HCT116 (cell line): ENCODE data around the gene SVEP1. TPM values are rescaled to one million over a fixed set of nuclear protein-coding genes. Genes with fewer than 3 reads are reported as not detected.

Experiments
- ATAC-seq: fragments of 200-7000 bp; cut with Tn5 transposase; 2 replicates; pipeline ENCODE4 v1.9.1; 2020; ENCODE audit warnings: mild to moderate bottlenecking, moderate library complexity
- BruUV-seq: library from RNA; stranded (reverse); fragments of 400-500 nt; replicated peaks from 2 replicates; lab custom pipeline; 2021; lab: Mats Ljungman, UMichigan
- CTCF ChIA-PET: fragments of 300-600 bp; sonication (Branson Sonifier 250); formaldehyde crosslinking; loops from one replicate; lab custom pipeline; 2021; ENCODE audit warnings: antibody characterized with exemption; lab: Charles Lee
- POLR2A ChIA-PET: fragments of 300-600, 350-600 bp; sonication (Branson Sonifier 250); formaldehyde crosslinking; loops from one replicate; lab custom pipeline; 2021; ENCODE audit warnings: antibody characterized with exemption; lab: Charles Lee
- RAD21 ChIA-PET, 2 experiments: fragments of 300-600 bp; sonication (Branson Sonifier 250); formaldehyde crosslinking; loops; one replicate each; lab custom pipeline; 2023; ENCODE audit warnings: low total read pairs in 2 of 2; ENCODE audit not compliant: uncharacterized antibody in 2 of 2, unreplicated experiment in 2 of 2, low non-redundant PET in 1 of 2; lab: Charles Lee
- DNase-seq: peaks from one replicate; pipeline ENCODE4 v3.0.0-alpha.2; 2010; ENCODE audit warnings: low read depth, low spot score
- H2AFZ ChIP-seq: fragments of 200-600 bp; shearing (Covaris generic), sonication (generic); 2 replicates; pipeline ENCODE4 v1.6.1; 2017; ENCODE audit warnings: low read depth, mixed run types, mixed read lengths, antibody characterized with exemption, low read length; ENCODE audit not compliant: poor library complexity, severe bottlenecking
- H3K27ac ChIP-seq: 2 replicates; pipeline ENCODE4 v1.5.1; 2012; ENCODE audit warnings: low read depth, low read length
- H3K27me3 ChIP-seq: fragments of 200-600 bp; sonication (generic); 2 replicates; pipeline ENCODE4 v1.6.1; 2016; ENCODE audit warnings: mixed run types, low read length, mixed read lengths; ENCODE audit not compliant: insufficient read depth
- H3K36me3 ChIP-seq, 2 experiments: fragments of 200-500 bp in 1 of 2; fragments of 200-600 bp in 1 of 2; sonication (Bioruptor generic) in 1 of 2; sonication (generic) in 1 of 2; 2 replicates each; pipeline versions ENCODE4 v1.5.1 to v1.6.1; 2014 to 2016; ENCODE audit warnings: low read length in 2 of 2, inconsistent platforms in 1 of 2, mixed read lengths in 1 of 2, mixed run types in 1 of 2; ENCODE audit not compliant: insufficient read depth in 2 of 2, control insufficient read depth in 1 of 2
- H3K4me1 ChIP-seq, 2 experiments: fragments of 200-600 bp in 1 of 2; sonication (generic) in 1 of 2; 2 replicates each; pipeline versions ENCODE4 v1.5.1 to v1.6.1; 2012 to 2017; ENCODE audit warnings: low read length in 2 of 2, inconsistent platforms in 1 of 2, mild to moderate bottlenecking in 1 of 2, mixed read lengths in 1 of 2, mixed run types in 1 of 2, moderate library complexity in 1 of 2; ENCODE audit not compliant: insufficient read depth in 2 of 2, control insufficient read depth in 1 of 2
- H3K4me2 ChIP-seq: fragments of 200-600 bp; sonication (generic); 2 replicates; pipeline ENCODE4 v1.6.1; 2017; ENCODE audit warnings: mixed run types, low read length, mixed read lengths
- H3K4me3 ChIP-seq, 2 experiments: fragments of 200-600 bp in 1 of 2; sonication (generic) in 1 of 2; replicated peaks in 1 of 2; 2 replicates each; pipeline ENCODE4 v1.5.1; 2011 to 2016; ENCODE audit warnings: low read length in 2 of 2, control low read depth in 1 of 2, low read depth in 1 of 2, mild to moderate bottlenecking in 1 of 2, mixed read lengths in 1 of 2, mixed run types in 1 of 2
- H3K79me2 ChIP-seq: fragments of 200-600 bp; sonication (generic); 2 replicates; pipeline ENCODE4 v1.6.1; 2017; ENCODE audit warnings: mild to moderate bottlenecking, mixed run types, low read length, moderate library complexity, mixed read lengths; ENCODE audit not compliant: insufficient read depth
- H3K9ac ChIP-seq: fragments of 200-600 bp; sonication (generic); 2 replicates; pipeline ENCODE4 v1.6.1; 2016; ENCODE audit warnings: low read length, mixed read lengths
- H3K9me2 ChIP-seq: fragments of 200-600 bp; sonication (generic), shearing (Covaris generic); 2 replicates; pipeline ENCODE4 v1.6.1; 2017; ENCODE audit warnings: mixed run types, mild to moderate bottlenecking, moderate library complexity; ENCODE audit not compliant: insufficient read depth
- H3K9me3 ChIP-seq, 2 experiments: fragments of 200-500 bp in 1 of 2; fragments of 200-600 bp in 1 of 2; sonication (Bioruptor generic) in 1 of 2; sonication (generic) in 1 of 2; 2 replicates each; pipeline ENCODE4 v1.6.1; 2014 to 2017; ENCODE audit warnings: low read length in 2 of 2, mixed read lengths in 2 of 2, inconsistent platforms in 1 of 2, low read depth in 1 of 2, mild to moderate bottlenecking in 1 of 2, mixed run types in 1 of 2, moderate library complexity in 1 of 2; ENCODE audit not compliant: control insufficient read depth in 1 of 2, insufficient read depth in 1 of 2
- H4K20me1 ChIP-seq: fragments of 200-600 bp; sonication (generic), shearing (Covaris generic); 2 replicates; pipeline ENCODE4 v1.6.1; 2017; ENCODE audit warnings: mixed run types, mild to moderate bottlenecking, moderate library complexity; ENCODE audit not compliant: insufficient read depth
- ATF3 ChIP-seq: IDR thresholded peaks from 2 replicates; pipeline ENCODE4 v1.6.1; 2012
- CBX3 ChIP-seq: IDR thresholded peaks from 2 replicates; pipeline ENCODE4 v1.6.1; 2012; ENCODE audit warnings: low read depth
- EGR1 ChIP-seq: IDR thresholded peaks from 2 replicates; pipeline ENCODE4 v1.6.1; 2012; ENCODE audit warnings: low read depth
- ELF1 ChIP-seq: IDR thresholded peaks from 2 replicates; pipeline ENCODE4 v1.6.1; 2012; ENCODE audit warnings: low read depth, borderline replicate concordance
- EZH2 ChIP-seq: fragments of 200-600 bp; sonication (generic); IDR thresholded peaks from 2 replicates; pipeline ENCODE4 v1.6.1; 2017; ENCODE audit warnings: antibody characterized with exemption, mixed run types
- EZH2phosphoT487 ChIP-seq: fragments of 200-600 bp; IDR thresholded peaks from 2 replicates; pipeline ENCODE4 v1.6.1; 2018; ENCODE audit warnings: antibody characterized with exemption, borderline replicate concordance
- FOSL1 ChIP-seq: IDR thresholded peaks from 2 replicates; pipeline ENCODE4 v1.6.1; 2012; ENCODE audit warnings: low read depth
- JUND ChIP-seq: IDR thresholded peaks from 2 replicates; pipeline ENCODE4 v1.6.1; 2012
- MAX ChIP-seq: IDR thresholded peaks from 2 replicates; pipeline ENCODE4 v1.6.1; 2012
- POLR2A ChIP-seq: IDR thresholded peaks from 2 replicates; pipeline ENCODE4 v1.7.0; 2011; ENCODE audit warnings: borderline replicate concordance; ENCODE audit not compliant: insufficient read depth, insufficient read length; ENCODE audit errors: extremely low read depth
- RAD21 ChIP-seq: IDR thresholded peaks from 2 replicates; pipeline ENCODE4 v1.6.1; 2012; ENCODE audit warnings: low read depth, mild to moderate bottlenecking
- SP1 ChIP-seq: IDR thresholded peaks from 2 replicates; pipeline ENCODE4 v1.6.1; 2012; ENCODE audit warnings: low read depth
- SRF ChIP-seq: IDR thresholded peaks from 2 replicates; pipeline ENCODE4 v1.6.1; 2012; ENCODE audit warnings: low read depth
- YY1 ChIP-seq: IDR thresholded peaks from 2 replicates; pipeline ENCODE4 v1.6.1; 2011; ENCODE audit warnings: low read length, low read depth, moderate library complexity, mild to moderate bottlenecking; ENCODE audit not compliant: insufficient replicate concordance; ENCODE audit errors: extremely low read depth
- ZNF274 ChIP-seq: fragments of 200-500 bp; sonication (Bioruptor generic); IDR thresholded peaks from 2 replicates; pipeline ENCODE4 v1.6.1; 2014; ENCODE audit warnings: mild to moderate bottlenecking, low read depth, low read length, inconsistent platforms
- intact Hi-C: fragments of 100-400 bp; cut with micrococcal nuclease; formaldehyde crosslinking; loops from 2 replicates; pipeline ENCODE4 v1.10.0; 2022
- total RNA-seq: library from RNA; stranded (reverse); gene quantifications from one replicate; pipeline ENCODE4 v1.2.1, GENCODE V29; 2021; ENCODE audit not compliant: unreplicated experiment
- TF ChIP-seq, protein P1 (sequence below): IDR thresholded peaks from 2 replicates; pipeline ENCODE4 v1.6.1; 2012; ENCODE audit warnings: low read depth
- TF ChIP-seq, protein P2 (sequence below), 3 experiments: fragments of 200-600 bp in 1 of 3; sonication (generic) in 1 of 3; IDR thresholded peaks in 2 of 3; conservative IDR thresholded peaks in 1 of 3; 2 replicates each; pipeline ENCODE4 v1.5.1; 2012 to 2017; ENCODE audit warnings: low read depth in 2 of 3, low read length in 2 of 3, antibody characterized with exemption in 1 of 3, borderline replicate concordance in 1 of 3, control low read depth in 1 of 3, mild to moderate bottlenecking in 1 of 3, mixed read lengths in 1 of 3, mixed run types in 1 of 3, moderate library complexity in 1 of 3; ENCODE audit not compliant: insufficient read depth in 1 of 3
- TF ChIP-seq, protein P3 (sequence below): IDR thresholded peaks from 2 replicates; pipeline ENCODE4 v1.6.1; 2011; ENCODE audit warnings: mild to moderate bottlenecking, low read length, moderate library complexity; ENCODE audit not compliant: insufficient replicate concordance; ENCODE audit errors: extremely low read depth

Gene SVEP1
- total RNA-seq, 1 experiment from 2014 or later = 0.15 TPM

GRCh38 chr9:110332766-110333165, 246.8 kb downstream of the SVEP1 start:
- TF ChIP-seq ZNF274 (no peak), POLR2A (no peak), EZH2 (no peak), RAD21 (no peak), ATF3 (no peak), EGR1 (no peak), FOSL1 (no peak), YY1 (no peak), ELF1 (no peak), EZH2phosphoT487 (no peak), SRF (no peak), MAX (no peak), SP1 (no peak), JUND (no peak), CBX3 (no peak)
- TF ChIP-seq, protein P1, sequence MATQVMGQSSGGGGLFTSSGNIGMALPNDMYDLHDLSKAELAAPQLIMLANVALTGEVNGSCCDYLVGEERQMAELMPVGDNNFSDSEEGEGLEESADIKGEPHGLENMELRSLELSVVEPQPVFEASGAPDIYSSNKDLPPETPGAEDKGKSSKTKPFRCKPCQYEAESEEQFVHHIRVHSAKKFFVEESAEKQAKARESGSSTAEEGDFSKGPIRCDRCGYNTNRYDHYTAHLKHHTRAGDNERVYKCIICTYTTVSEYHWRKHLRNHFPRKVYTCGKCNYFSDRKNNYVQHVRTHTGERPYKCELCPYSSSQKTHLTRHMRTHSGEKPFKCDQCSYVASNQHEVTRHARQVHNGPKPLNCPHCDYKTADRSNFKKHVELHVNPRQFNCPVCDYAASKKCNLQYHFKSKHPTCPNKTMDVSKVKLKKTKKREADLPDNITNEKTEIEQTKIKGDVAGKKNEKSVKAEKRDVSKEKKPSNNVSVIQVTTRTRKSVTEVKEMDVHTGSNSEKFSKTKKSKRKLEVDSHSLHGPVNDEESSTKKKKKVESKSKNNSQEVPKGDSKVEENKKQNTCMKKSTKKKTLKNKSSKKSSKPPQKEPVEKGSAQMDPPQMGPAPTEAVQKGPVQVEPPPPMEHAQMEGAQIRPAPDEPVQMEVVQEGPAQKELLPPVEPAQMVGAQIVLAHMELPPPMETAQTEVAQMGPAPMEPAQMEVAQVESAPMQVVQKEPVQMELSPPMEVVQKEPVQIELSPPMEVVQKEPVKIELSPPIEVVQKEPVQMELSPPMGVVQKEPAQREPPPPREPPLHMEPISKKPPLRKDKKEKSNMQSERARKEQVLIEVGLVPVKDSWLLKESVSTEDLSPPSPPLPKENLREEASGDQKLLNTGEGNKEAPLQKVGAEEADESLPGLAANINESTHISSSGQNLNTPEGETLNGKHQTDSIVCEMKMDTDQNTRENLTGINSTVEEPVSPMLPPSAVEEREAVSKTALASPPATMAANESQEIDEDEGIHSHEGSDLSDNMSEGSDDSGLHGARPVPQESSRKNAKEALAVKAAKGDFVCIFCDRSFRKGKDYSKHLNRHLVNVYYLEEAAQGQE = no peak
- TF ChIP-seq, protein P2, sequence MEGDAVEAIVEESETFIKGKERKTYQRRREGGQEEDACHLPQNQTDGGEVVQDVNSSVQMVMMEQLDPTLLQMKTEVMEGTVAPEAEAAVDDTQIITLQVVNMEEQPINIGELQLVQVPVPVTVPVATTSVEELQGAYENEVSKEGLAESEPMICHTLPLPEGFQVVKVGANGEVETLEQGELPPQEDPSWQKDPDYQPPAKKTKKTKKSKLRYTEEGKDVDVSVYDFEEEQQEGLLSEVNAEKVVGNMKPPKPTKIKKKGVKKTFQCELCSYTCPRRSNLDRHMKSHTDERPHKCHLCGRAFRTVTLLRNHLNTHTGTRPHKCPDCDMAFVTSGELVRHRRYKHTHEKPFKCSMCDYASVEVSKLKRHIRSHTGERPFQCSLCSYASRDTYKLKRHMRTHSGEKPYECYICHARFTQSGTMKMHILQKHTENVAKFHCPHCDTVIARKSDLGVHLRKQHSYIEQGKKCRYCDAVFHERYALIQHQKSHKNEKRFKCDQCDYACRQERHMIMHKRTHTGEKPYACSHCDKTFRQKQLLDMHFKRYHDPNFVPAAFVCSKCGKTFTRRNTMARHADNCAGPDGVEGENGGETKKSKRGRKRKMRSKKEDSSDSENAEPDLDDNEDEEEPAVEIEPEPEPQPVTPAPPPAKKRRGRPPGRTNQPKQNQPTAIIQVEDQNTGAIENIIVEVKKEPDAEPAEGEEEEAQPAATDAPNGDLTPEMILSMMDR (IDR thresholded peaks at IDR 0.05 in 2 of 3, conservative IDR thresholded peaks at IDR 0.05 in 1 of 3; ENCODE audit: borderline replicate concordance in 1 of 3, insufficient read depth in 1 of 3, low read depth in 2 of 3, low read length in 2 of 3) = no peak
- TF ChIP-seq, protein P3, sequence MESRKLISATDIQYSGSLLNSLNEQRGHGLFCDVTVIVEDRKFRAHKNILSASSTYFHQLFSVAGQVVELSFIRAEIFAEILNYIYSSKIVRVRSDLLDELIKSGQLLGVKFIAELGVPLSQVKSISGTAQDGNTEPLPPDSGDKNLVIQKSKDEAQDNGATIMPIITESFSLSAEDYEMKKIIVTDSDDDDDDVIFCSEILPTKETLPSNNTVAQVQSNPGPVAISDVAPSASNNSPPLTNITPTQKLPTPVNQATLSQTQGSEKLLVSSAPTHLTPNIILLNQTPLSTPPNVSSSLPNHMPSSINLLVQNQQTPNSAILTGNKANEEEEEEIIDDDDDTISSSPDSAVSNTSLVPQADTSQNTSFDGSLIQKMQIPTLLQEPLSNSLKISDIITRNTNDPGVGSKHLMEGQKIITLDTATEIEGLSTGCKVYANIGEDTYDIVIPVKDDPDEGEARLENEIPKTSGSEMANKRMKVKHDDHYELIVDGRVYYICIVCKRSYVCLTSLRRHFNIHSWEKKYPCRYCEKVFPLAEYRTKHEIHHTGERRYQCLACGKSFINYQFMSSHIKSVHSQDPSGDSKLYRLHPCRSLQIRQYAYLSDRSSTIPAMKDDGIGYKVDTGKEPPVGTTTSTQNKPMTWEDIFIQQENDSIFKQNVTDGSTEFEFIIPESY = no peak
- Histone ChIP-seq H3K27ac (no peak overlapping the region), H4K20me1 (no peaks in the 10 kb centered on the region), H2AFZ (no peak overlapping the region), H3K79me2 (no peaks in the 10 kb centered on the region), H3K9me2 (no peaks in the 10 kb centered on the region), H3K4me3 (no peak overlapping the region), H3K4me1 (no peaks in the 10 kb centered on the region), H3K4me2 (no peak overlapping the region), H3K36me3 (no peaks in the 10 kb centered on the region), H3K27me3 (no peaks in the 10 kb centered on the region), H3K9me3 (no peaks in the 10 kb centered on the region), H3K9ac (no peak overlapping the region)
- intact Hi-C loops = no loop called here
- ChIA-PET POLR2A (no interaction called here), RAD21 (no interaction called here), CTCF (no interaction called here)
- no peak for DNase-seq
- ATAC-seq = no peak
- no TSS peak for BruUV-seq
